ENCODE results near the gene PHACTR3. TPM values are rescaled to one million over a fixed set of nuclear protein-coding genes. Genes with fewer than 3 reads are reported as not detected.

PHACTR3 gene
- total and polyA plus RNA-seq, 2 of the 8 experiments (the other 6 are each of a cell fraction or from before 2014, with no cell fraction given): 0.05 to 0.13 TPM

DNA sequence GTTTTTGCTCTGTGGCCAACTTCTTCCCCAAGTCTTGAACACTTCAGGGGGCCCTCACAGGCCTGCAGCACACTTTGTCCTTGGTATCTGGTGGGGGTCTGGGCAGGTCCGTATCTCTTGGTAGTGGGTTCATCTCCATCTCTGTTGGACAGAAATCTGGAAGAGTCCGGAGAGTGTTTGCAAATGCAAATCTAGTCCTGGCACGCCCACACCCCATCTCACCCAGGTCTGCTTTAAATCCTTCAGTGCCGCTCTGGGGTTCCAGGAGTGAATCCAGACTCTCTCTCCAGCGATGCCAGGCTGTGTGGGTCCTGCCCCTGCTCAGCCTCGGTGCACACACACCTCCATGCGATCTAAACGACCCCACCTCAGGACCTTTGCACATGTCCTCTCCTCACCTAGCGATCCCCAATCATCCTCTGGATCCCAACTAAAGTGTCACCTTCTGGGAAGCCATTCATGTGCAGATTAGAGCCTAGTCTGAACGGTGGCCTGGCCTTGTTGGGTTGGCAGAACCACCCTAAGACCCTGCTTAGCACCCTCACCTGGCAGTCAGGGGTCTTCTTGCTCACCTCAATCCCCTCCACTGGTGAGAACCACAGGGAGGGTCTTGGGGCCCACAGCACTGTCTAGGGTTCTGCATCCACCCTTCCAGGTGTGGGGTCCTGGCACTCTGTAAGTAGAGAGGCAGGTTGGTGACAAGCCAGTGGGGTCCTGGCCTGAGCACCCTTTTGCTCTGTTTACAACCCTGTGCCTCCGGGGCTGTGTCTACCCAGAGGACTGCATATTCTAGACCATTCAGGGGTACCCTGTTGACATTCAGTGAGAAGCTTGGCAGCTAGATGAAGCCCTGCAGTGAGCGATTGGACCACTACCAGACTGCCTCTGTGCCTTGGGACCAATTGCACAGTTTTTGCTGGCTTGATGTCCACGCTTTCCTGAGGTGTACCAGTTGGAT, 228.3 kb downstream of the PHACTR3 start:
- WGBS, 2 experiments (ENCODE audit: extremely low coverage in 1 of 2, insufficient coverage in 1 of 2, insufficient read length in 1 of 2, insufficient replicate concordance in 2 of 2, low coverage in 1 of 2, low lambda C conversion rate in 2 of 2, missing lambda C conversion rate in 1 of 2): 71% methylated on average over 13 of the region's 13 CpGs; no CpG with 5 or more reads in 1 of the 2 experiments
- H2AFZ ChIP-seq (ENCODE audit: low read length): no peak overlapping the region
- H3K27ac ChIP-seq (ENCODE audit: low read depth, low read length): no peak overlapping the region
- H2AK5ac ChIP-seq (ENCODE audit: low read depth, low read length): no peak overlapping the region
- H3K79me2 ChIP-seq (ENCODE audit: control insufficient read depth in 1 of 2, insufficient read depth in 2 of 2, low read length in 2 of 2): no peaks in the 10 kb centered on the region
- H3K4me2 ChIP-seq (ENCODE audit: insufficient read depth in 1 of 2, low read depth in 2 of 2, low read length in 2 of 2): no peak overlapping the region
- no peak overlapping the region for H3K18ac ChIP-seq (ENCODE audit: extremely low read depth, low read length)
- H4K5ac ChIP-seq (ENCODE audit: insufficient read length, low read depth, low read length): no peak overlapping the region
- peaks cover 79 to 96% of the 10 kb centered on the region in 2 experiments for H3K9me3 ChIP-seq (ENCODE audit: insufficient read depth in 2 of 2, low read depth in 1 of 2, low read length in 1 of 2)
- peak in 1 of 2 experiments; percentile 22 for DNase-seq (ENCODE audit: low read depth in 1 of 2, low spot score in 2 of 2)
- H3K27me3 ChIP-seq (replicated peaks in 1 of 4; ENCODE audit: control insufficient read depth in 3 of 4, extremely low read depth in 1 of 4, insufficient read depth in 3 of 4, low read length in 3 of 4): peaks cover 0 to 5% (median 0%) of the 10 kb centered on the region in 4 experiments; a peak in 1 of 7 replicates
- peaks cover 2% of the 10 kb centered on the region; the same call in 1 of the 2 replicates for H3K23me2 ChIP-seq (ENCODE audit: low read depth, low read length)
- no peaks in the 10 kb centered on the region for H4K20me1 ChIP-seq (replicated peaks in 1 of 2; ENCODE audit: control insufficient read depth in 1 of 2, insufficient read depth in 2 of 2, low read length in 2 of 2)
- no peaks in the 10 kb centered on the region for H3K79me1 ChIP-seq (ENCODE audit: low read depth, low read length)
- no peak overlapping the region for H3K14ac ChIP-seq (ENCODE audit: insufficient read length)
- no peak overlapping the region for H2BK15ac ChIP-seq (ENCODE audit: low read length)
- no peak overlapping the region for H3K4ac ChIP-seq (replicated peaks; ENCODE audit: insufficient read length, low read depth, low read length)
- H3K36me3 ChIP-seq (ENCODE audit: control insufficient read depth in 2 of 4, insufficient read depth in 4 of 4, low read length in 3 of 4): peaks cover 0 to 2% (median 0%) of the 10 kb centered on the region in 4 experiments; a peak in 1 of 8 replicates
- no peak overlapping the region for H4K8ac ChIP-seq (ENCODE audit: extremely low read depth, insufficient read depth, low read length)
- CTCF ChIA-PET (ENCODE audit: partially characterized antibody): no interaction called here
- no peak overlapping the region for H3K4me3 ChIP-seq (ENCODE audit: extremely low read depth in 1 of 4, insufficient read depth in 2 of 4, low read depth in 3 of 4, low read length in 4 of 4)
- no peaks in the 10 kb centered on the region; a peak in 1 of 7 replicates for H3K4me1 ChIP-seq (replicated peaks in 1 of 4; ENCODE audit: control insufficient read depth in 3 of 4, insufficient read depth in 4 of 4, low read length in 3 of 4)
- H2BK20ac ChIP-seq (ENCODE audit: low read length): no peak overlapping the region
- no peak overlapping the region for H2BK5ac ChIP-seq (ENCODE audit: low read depth, low read length)
- no peak overlapping the region for H2BK12ac ChIP-seq (ENCODE audit: low read depth, low read length)
- H4K91ac ChIP-seq (replicated peaks; ENCODE audit: insufficient read length, low read length): no peak overlapping the region
- no peak overlapping the region for H3K9ac ChIP-seq (replicated peaks in 1 of 4; ENCODE audit: extremely low read depth in 1 of 4, low read depth in 3 of 4, low read length in 3 of 4)
- no peak overlapping the region for H3K23ac ChIP-seq (ENCODE audit: insufficient read length)
- POLR2A ChIA-PET (ENCODE audit: partially characterized antibody): no interaction called here
- no peak for FAIRE-seq
- H2BK120ac ChIP-seq (replicated peaks; ENCODE audit: low read depth, low read length): no peak overlapping the region
- H3K56ac ChIP-seq (replicated peaks; ENCODE audit: insufficient read length, low read depth, low read length): no peak overlapping the region
- TF ChIP-seq MAFK (IDR thresholded peaks at IDR 0.05; ENCODE audit: low read depth, low read length) (no peak), RBBP5 (IDR thresholded peaks at IDR 0.05; ENCODE audit: borderline replicate concordance, low read depth, low read length) (no peak), TEAD4 (IDR thresholded peaks at IDR 0.05; ENCODE audit: low read depth, low read length) (no peak), JUN (IDR thresholded peaks at IDR 0.05; ENCODE audit: low read depth, low read length) (no peak), YY1 (IDR thresholded peaks at IDR 0.05; ENCODE audit: low read depth, low read length) (no peak), RFX5 (IDR thresholded peaks at IDR 0.05; ENCODE audit: borderline replicate concordance, low read depth, low read length) (no peak), TAF7 (optimal IDR thresholded peaks at IDR 0.05; ENCODE audit: borderline replicate concordance, low read depth, low read length) (no peak), BRCA1 (IDR thresholded peaks at IDR 0.05; ENCODE audit: low read depth, low read length) (no peak), KDM5A (IDR thresholded peaks at IDR 0.05; ENCODE audit: low read length) (no peak), CTBP2 (IDR thresholded peaks at IDR 0.05; ENCODE audit: borderline replicate concordance, insufficient read depth, insufficient read length, low read length) (no peak)
- TF ChIP-seq, protein P1, sequence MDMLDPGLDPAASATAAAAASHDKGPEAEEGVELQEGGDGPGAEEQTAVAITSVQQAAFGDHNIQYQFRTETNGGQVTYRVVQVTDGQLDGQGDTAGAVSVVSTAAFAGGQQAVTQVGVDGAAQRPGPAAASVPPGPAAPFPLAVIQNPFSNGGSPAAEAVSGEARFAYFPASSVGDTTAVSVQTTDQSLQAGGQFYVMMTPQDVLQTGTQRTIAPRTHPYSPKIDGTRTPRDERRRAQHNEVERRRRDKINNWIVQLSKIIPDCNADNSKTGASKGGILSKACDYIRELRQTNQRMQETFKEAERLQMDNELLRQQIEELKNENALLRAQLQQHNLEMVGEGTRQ (IDR thresholded peaks at IDR 0.05; ENCODE audit: low read length): no peak
